Activated T-cell treated with anti-CD3 and anti-CD28 coated beads, Interleukin-2, amount 50 U/mL, for 48 hours (primary cell): Measurements from ENCODE around the gene LORICRIN.

Experiments used
- DNase-seq, 2 experiments: peaks; one replicate each; pipeline ENCODE4 v3.0.0-alpha.2; 2020

The LORICRIN gene, protein sequence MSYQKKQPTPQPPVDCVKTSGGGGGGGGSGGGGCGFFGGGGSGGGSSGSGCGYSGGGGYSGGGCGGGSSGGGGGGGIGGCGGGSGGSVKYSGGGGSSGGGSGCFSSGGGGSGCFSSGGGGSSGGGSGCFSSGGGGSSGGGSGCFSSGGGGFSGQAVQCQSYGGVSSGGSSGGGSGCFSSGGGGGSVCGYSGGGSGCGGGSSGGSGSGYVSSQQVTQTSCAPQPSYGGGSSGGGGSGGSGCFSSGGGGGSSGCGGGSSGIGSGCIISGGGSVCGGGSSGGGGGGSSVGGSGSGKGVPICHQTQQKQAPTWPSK

GRCh38 chr1:153259387-153259786 lies at the start of gene LORICRIN:
LORICRIN (plus strand) TSS chr1:153259687; CDS start chr1:153260950, 1,263 bp downstream.
- DNase-seq, result no peak

DNA sequence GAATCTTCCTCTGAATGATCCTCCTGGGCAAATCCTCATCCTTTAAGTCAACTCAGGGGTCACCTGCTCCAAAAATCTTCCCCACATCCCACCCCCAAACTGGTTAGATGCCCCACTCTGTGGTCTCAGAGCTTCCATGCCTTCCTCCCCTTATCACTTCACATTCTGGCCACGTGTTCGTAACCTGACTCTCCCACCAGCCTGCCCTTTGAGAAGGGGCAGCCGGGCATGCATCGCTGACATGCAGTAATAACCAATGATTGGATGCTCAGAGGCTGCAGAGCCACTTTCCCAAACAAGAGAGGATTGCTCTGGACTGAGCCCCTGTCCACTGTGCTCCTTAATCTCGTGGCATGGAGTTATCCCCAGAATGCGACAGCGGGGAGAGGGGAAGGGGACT lies 49.3 kb upstream of the LORICRIN start:
- DNase-seq, result no peak

DNA sequence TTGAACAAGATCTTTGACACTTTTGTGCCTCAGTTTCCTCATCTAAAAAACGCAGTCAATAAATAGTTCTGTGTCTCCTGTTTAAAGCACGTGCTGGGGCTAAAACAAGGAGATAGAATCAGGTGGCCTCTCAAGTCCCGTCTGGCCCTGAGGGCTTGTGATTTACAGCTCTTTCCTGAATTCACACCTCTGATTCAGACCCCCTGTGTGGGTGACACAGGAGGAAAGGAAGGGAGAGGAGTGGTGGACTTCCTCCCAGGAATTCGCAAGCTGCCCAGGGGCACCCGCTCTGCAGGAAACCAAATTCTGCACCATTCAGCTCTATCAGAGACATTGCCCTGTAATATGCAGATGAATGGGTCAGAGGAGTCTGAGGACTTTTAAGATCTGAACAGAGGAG lies 47.3 kb upstream of the LORICRIN start:
- DNase-seq, result no peak

GRCh38 chr1:153213519-153213918 lies 46.0 kb upstream of the LORICRIN start:
- DNase-seq, result no peak

DNA sequence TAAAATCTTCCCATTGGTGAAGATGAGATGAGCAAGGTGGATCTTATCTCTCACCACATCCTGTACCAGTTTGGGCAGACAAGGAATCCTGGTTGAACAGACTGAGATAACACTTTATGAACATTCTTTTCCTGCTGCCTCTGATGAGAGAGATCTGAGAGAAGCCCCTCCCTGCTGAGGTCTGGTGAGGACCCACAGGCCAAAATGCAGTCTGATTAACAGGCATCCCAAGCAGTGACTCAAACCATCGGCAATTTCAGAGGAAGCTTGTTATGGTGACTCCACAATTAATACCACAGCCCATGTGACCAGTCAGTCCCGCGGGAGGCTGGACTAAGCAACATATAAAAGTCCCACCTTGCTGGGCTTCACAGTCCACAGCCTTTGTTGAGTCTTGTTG lies 42.3 kb upstream of the LORICRIN start, which contains the start of gene PRR9:
PRR9 (plus strand) TSS at position 373 of the 400 bp plus-strand sequence. CDS start 561 bp downstream, outside the sequence.
- DNase-seq, result no peak

DNA sequence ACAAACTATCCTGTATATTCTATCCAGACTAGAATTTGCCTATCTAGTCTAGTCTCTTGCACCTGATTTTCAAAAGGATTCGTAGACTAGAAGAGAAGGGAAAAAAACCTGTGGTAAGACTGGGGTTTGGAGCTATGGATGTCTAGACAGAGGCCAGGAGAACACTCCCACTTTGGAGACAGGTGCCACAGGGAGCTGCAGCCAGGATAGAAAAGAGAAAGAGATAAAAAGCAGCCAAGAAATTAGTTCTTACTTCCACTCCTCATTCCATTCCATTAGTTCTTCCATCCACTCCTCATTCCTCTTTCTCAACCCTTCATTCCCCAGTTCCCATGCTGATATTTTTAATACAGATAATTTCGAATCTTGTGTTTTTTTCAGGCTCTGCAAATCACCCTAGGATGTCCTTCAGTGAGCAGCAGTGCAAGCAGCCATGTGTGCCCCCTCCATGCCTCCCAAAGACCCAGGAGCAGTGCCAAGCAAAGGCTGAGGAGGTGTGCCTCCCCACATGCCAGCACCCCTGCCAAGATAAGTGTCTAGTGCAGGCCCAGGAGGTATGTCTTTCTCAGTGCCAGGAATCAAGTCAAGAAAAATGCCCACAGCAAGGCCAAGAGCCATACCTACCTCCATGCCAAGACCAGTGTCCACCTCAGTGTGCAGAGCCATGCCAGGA lies 41.6 kb upstream of the LORICRIN start:
- DNase-seq, result no peak

DNA sequence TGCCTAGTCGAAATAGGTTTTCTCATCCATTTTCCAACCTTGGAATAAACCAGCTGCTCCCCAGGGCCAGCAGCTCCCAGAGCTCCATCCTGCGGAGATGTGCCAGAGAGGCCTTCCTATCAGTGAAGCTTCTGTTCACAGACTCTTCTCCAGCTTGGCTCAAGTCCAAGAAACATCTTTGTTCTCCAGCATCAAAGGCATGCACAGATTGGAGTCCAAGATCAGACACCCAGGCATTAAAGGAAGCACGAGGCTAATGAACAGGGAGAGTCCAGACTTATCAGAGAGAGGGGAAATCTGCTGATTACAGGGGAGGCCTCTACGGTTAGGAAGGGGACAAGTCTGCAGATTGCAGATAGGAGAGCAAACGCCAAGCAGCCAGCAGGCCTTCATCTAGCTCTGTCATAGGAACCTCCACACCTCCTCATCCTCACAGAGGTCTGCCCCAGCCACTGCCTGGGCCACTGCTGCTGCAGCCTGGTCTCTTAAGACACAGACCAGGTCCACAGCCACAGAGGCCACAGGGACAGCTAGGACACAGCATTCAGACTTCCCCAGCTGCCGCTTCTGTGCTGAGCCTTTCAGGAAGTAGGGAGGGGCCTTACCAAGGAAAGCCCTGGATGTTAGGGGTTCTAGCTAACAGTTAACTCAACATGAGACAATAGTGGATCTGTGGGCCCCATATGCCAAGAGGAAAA lies 38.7 kb upstream of the LORICRIN start:
- no peak for DNase-seq

- peak; percentile 72 to 76 for DNase-seq
Observed at GRCh38 chr1:153223040-153223891, 36.2 kb upstream of the LORICRIN start.

- DNase-seq, result no peak
Observed at GRCh38 chr1:153227810-153228209, 31.7 kb upstream of the LORICRIN start.

- DNase-seq, result no peak
Observed at GRCh38 chr1:153228491-153228890, 31.0 kb upstream of the LORICRIN start.

DNA sequence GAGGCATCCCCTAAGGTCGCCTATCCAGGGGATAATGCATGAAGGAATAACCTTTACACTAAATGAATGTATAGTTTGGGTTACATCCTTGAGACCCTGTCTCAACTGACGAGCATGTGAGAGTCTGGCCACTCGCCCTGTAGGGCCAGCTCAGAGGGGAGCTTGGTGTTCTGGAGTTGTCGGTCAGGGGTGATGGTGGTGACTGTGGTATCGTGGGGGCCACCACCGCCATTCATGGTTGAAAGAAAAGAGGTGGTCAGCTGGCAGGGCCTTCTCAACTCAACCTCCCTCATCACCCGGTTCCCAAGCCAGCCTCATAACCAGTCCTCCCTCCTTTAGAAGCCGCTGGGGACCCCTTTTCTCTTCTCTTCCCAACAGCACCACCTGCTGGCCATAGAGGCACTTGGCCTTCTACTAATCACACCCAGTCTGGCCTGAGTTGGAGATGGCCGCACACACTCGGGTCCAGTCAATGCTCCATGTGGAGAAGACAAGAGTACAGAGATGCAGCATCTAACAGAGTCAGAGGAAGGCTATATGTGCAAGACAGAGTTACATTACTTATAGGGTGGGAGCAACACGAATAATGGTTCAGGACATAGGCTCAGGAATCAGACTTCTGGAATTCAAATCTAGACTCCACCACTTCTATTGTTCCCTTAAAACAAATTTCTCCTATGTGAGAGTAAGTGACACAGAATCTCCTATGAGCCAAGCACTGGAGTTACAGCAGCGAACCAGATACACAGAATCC lies 30.2 kb upstream of the LORICRIN start:
- DNase-seq, result peak; percentile 53 to 54

GRCh38 chr1:153231363-153231762 lies 28.1 kb upstream of the LORICRIN start:
- no peak for DNase-seq

DNA sequence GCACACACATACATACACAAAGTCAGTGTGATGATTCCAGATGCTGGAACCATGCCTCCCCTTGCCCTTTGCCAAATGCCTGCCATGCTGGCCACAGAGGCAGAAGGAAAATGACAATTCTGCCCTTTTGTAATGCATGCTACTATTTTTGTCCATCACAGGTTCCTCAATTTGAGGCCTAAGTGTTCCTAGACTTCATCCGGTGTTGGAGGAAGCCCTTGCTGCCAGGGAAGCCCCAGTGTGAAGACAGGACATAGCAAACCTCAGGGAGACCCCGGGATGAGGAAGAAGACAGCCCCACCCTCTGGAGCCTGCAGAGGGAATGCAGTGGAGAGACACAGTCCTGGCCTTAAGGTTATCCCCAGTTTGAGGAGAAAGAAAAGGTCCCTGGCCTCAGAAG lies 27.7 kb upstream of the LORICRIN start:
- no peak for DNase-seq

DNA sequence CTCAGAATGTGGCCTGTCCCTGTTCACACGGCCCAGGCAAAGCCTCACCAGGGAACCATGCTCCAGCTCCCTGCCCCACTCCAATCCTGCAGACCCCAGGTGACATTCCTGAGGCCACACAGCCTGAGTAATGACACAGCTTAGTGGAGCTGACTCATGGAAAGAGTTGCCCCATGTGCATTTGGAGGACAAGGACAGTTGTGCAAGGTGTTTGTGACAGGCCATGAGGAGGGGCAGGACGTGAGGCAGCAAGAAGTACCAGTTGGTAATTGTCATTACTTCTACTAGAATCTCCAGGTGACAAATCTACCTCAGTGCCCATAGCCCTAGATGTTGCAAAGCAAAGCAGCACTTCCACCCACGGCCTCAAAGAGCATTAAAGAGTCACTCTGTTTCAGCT lies 26.9 kb upstream of the LORICRIN start:
- no peak for DNase-seq

- no peak for DNase-seq
Observed at GRCh38 chr1:153233448-153233847, 26.0 kb upstream of the LORICRIN start.

- no peak for DNase-seq
Observed at GRCh38 chr1:153238527-153238926, 21.0 kb upstream of the LORICRIN start.

GRCh38 chr1:153242160-153242559 lies 17.3 kb upstream of the LORICRIN start:
- DNase-seq, result no peak

GRCh38 chr1:153245466-153245865 lies 14.0 kb upstream of the LORICRIN start:
- DNase-seq, result no peak

GRCh38 chr1:153246018-153246417 lies 13.5 kb upstream of the LORICRIN start:
- no peak for DNase-seq

GRCh38 chr1:153246825-153247224 lies 12.7 kb upstream of the LORICRIN start:
- DNase-seq, result no peak

DNA sequence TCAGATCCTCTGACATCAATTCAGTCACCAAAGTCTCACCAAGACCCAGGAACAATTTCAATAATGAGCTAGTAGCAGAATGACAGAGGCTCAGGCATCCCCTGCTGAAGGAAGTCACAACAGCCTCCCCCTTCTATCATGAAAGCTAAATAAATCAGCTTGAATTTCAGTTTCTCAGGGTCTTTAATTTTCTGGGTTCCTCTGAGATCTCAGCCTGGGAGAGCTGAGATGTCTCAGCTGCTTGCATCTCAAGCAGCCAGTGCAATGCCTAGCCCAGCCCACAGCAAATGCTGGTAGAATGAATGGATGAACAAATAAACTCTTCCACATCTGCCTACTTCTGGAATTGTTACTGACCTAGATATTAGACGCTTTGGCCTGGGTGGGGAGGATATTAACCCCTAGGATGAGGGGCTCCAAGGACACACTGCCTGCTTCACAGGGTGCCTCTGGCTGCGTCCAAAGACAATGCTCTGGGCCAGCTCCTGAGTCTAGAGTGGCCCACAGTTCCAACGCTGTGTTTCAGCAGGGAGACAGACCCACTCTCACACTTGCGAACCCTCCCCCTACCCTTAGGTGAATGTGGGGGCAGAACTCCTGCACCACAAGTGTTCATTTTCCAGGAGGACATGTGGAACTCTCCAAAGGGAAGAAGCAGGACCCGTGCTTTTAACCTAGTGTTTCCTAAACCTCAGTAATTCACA lies 11.2 kb upstream of the LORICRIN start:
- DNase-seq, result no peak
